Right lobe of liver (tissue), 6 donors: ENCODE data around the gene DDC. TPM values are rescaled to one million over a fixed set of nuclear protein-coding genes. Genes with fewer than 3 reads are reported as not detected.
A peak's percentile ranks its signal among the peaks of the same experiment; 100 is the strongest.

Experiments used
- ATAC-seq, 4 donors: fragments of 200-7000 bp; cut with Tn5 transposase; one replicate each; pipeline ENCODE4 v1.9.1; 2020; ENCODE audit warnings: mild to moderate bottlenecking in 4 of 4, moderate library complexity in 4 of 4
- DNase-seq, 3 donors: peaks; one replicate each; pipeline ENCODE4 v3.0.0-alpha.2; 2020
- H3K27ac ChIP-seq, 3 donors: fragments of 200-600 bp; one replicate each; pipeline ENCODE4 v1.8.0; 2022
- H3K27me3 ChIP-seq, 2 donors: fragments of 200-600 bp; one replicate each; pipeline ENCODE4 v1.8.0; 2022
- H3K36me3 ChIP-seq, 4 donors: fragments of 200-600 bp; sonication (generic) in 1 of 4; one replicate each; pipeline versions ENCODE4 v1.5.1 to v1.8.0; 2017 to 2022; ENCODE audit warnings: control low read depth in 1 of 4
- H3K4me1 ChIP-seq, 4 donors: fragments of 200-600 bp; sonication (generic) in 1 of 4; one replicate each; pipeline versions ENCODE4 v1.5.1 to v1.8.0; 2017 to 2022; ENCODE audit warnings: control low read depth in 1 of 4
- H3K4me3 ChIP-seq, 3 donors: fragments of 200-600 bp; one replicate each; pipeline ENCODE4 v1.8.0; 2022
- H3K9me3 ChIP-seq, 4 donors: fragments of 200-600 bp; sonication (generic) in 1 of 4; one replicate each; pipeline versions ENCODE4 v1.5.1 to v1.8.0; 2017 to 2022; ENCODE audit warnings: control low read depth in 1 of 4
- POLR2A ChIP-seq: fragments of 450-650 bp; IDR thresholded peaks from one replicate; pipeline ENCODE4 v1.6.1; 2017; ENCODE audit warnings: antibody characterized with exemption, mild to moderate bottlenecking
- WGBS: methylation state at CpG from one replicate; pipeline ENCODE4 v1.1.6; 2018; ENCODE audit warnings: low coverage, low lambda C conversion rate; ENCODE audit not compliant: insufficient coverage; ENCODE audit errors: missing lambda C conversion rate; 5-methylcytosine and 5-hydroxymethylcytosine counted together
- intact Hi-C, 2 donors: fragments of 100-400 bp; cut with DNase I; formaldehyde crosslinking; loops; one replicate each; pipeline versions ENCODE4 v1.11.2 to v1.14.1; 2022
- total RNA-seq, 6 experiments: library from RNA; depleted of rRNA in 2 of 6; stranded (reverse); fragments of >200 nt in 2 of 6; fragmentation: NEBNext Ultra II Directional in 3 of 6; extraction: Animal tissue kit (Norgen Biotek cat#: 25700) in 3 of 6; gene quantifications; one replicate each; pipeline versions ENCODE4 v1.1.0 to v1.2.4, GENCODE V29; 2016 to 2023
- TF ChIP-seq, protein P1 (sequence below), 4 donors: fragments of 200-600 bp in 3 of 4; fragments of 450-650 bp in 1 of 4; IDR thresholded peaks; one replicate each; pipeline versions ENCODE4 v1.5.1 to v1.8.0; 2016 to 2022; ENCODE audit warnings: antibody characterized with exemption in 4 of 4, mild to moderate bottlenecking in 2 of 4
- donor health status: DM: no; HTN: yes; CAD: no.
- donor health status: DM: no; HTN: no; CAD: no.
- donor health status: DM: no; HTN: no; CAD: no.
- donor health status: DM: no; HTN: yes; CAD: no.
- donor health status: DM: no; HTN: yes; CAD: no.

DDC gene
- total RNA-seq, 6 experiments from 2014 or later, result 37.9 to 75.7 (median 45.2) TPM

GRCh38 chr7:50558294-50559053, 6.7 kb downstream of the DDC start:
- no peak overlapping the region for H3K4me3 ChIP-seq
- 33% methylated on average over 2 of the region's 5 CpGs for WGBS
- no peak for DNase-seq
- no peaks in the 10 kb centered on the region for H3K36me3 ChIP-seq
- peaks cover 0 to 45% (median 10%) of the 10 kb centered on the region in 4 donors for H3K4me1 ChIP-seq
- intact Hi-C loops, result no loop called here
- H3K9me3 ChIP-seq, result no peaks in the 10 kb centered on the region
- TF ChIP-seq, protein P1, sequence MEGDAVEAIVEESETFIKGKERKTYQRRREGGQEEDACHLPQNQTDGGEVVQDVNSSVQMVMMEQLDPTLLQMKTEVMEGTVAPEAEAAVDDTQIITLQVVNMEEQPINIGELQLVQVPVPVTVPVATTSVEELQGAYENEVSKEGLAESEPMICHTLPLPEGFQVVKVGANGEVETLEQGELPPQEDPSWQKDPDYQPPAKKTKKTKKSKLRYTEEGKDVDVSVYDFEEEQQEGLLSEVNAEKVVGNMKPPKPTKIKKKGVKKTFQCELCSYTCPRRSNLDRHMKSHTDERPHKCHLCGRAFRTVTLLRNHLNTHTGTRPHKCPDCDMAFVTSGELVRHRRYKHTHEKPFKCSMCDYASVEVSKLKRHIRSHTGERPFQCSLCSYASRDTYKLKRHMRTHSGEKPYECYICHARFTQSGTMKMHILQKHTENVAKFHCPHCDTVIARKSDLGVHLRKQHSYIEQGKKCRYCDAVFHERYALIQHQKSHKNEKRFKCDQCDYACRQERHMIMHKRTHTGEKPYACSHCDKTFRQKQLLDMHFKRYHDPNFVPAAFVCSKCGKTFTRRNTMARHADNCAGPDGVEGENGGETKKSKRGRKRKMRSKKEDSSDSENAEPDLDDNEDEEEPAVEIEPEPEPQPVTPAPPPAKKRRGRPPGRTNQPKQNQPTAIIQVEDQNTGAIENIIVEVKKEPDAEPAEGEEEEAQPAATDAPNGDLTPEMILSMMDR (IDR thresholded peaks at IDR 0.05), result no peak
- no peak for TF ChIP-seq POLR2A
- no peaks in the 10 kb centered on the region for H3K27me3 ChIP-seq
- no peak for ATAC-seq
- no peak overlapping the region for H3K27ac ChIP-seq

DNA sequence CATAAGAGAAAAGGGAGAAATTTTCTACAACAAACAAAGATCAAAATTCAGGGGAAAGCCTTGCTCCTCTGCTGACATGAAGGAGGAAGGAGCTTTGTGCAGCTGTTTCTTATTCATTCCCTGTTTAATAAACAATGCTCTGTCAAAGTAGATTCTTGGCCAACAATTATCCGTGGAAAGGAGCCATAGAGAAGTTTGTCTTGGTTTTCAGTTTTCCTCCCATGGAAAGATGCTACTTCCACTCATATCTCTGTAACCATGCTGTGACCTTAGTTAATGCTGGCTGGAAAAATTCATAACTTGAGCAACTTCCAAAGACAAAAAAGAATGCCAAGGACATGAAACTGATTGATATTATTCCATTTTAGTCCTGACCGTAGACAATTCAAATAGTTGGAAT, 8.1 kb downstream of the DDC start:
- H3K27me3 ChIP-seq, result no peaks in the 10 kb centered on the region
- no peak for DNase-seq
- intact Hi-C loops, result no loop called here
- TF ChIP-seq, protein P1 (IDR thresholded peaks at IDR 0.05), result no peak
- no peak for TF ChIP-seq POLR2A
- no peak for ATAC-seq
- no peaks in the 10 kb centered on the region for H3K36me3 ChIP-seq
- 44% methylated on average over 2 of the region's 2 CpGs for WGBS
- H3K9me3 ChIP-seq, result no peaks in the 10 kb centered on the region
- peak overlapping the region in 1 of 3 donors; percentile 13 for H3K27ac ChIP-seq
- no peak overlapping the region for H3K4me3 ChIP-seq
- peaks cover 0 to 43% (median 7%) of the 10 kb centered on the region in 4 donors for H3K4me1 ChIP-seq

DNA sequence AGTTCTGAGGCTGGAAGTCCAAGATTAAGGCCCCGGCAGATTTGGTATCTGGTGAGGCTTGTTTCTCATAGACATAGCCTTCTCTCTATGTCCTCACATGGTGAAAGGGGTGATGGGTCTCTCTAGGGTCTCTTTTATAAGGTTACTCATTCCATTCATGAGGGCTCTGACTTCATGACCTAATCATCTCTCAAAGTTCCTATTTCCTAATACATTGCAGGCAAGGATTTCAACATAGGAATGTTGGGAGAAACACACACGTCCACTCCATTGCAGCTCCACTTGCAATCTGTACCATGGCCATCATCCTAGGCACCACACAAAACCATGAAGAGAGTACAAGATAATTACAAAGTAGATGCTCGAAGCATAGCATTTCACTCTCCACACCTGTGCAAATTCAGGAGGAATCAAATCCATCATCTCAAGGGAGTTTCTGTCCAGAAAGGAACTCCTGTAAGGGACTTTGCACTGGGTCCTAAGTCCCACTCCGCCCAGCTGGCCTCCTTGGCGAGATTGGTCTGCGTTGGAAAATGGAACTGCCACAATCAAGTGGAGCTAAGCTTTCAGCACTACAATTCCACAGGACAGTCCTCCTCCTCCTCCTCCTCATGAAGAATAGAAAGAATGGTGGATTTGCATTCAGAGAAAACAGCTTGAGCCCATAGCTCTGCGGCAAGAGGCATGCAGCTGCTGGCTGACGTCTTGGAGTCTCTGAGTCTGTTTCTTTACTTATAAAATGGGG, 8.8 kb downstream of the DDC start:
- Histone ChIP-seq H3K27ac (peak overlapping the region in 1 of 3 donors; percentile 13), H3K9me3 (no peaks in the 10 kb centered on the region), H3K27me3 (no peaks in the 10 kb centered on the region), H3K36me3 (no peaks in the 10 kb centered on the region), H3K4me1 (peaks cover 0 to 38% (median 5%) of the 10 kb centered on the region in 4 donors), H3K4me3 (no peak overlapping the region)
- 45% methylated on average over 7 of the region's 8 CpGs for WGBS
- peak; percentile 51 to 79 (median 70) for ATAC-seq
- intact Hi-C loops, result no loop called here
- TF ChIP-seq, protein P1 (IDR thresholded peaks at IDR 0.05), result no peak
- TF ChIP-seq POLR2A, result no peak
- no peak for DNase-seq

- H3K27me3 ChIP-seq, result no peaks in the 10 kb centered on the region
- H3K4me3 ChIP-seq, result no peak overlapping the region
- H3K4me1 ChIP-seq, result peaks cover 0 to 30% (median 5%) of the 10 kb centered on the region in 4 donors
- no peak overlapping the region for H3K27ac ChIP-seq
- no peaks in the 10 kb centered on the region for H3K9me3 ChIP-seq
- DNase-seq, result no peak
- WGBS, result 81% methylated on average over 8 of the region's 9 CpGs
- TF ChIP-seq, protein P1 (IDR thresholded peaks at IDR 0.05), result no peak
- no peak for TF ChIP-seq POLR2A
- ATAC-seq, result no peak
- intact Hi-C loops, result no loop called here
- H3K36me3 ChIP-seq, result no peaks in the 10 kb centered on the region
These were observed 9.5 kb downstream of the DDC start for GRCh38 chr7:50555594-50556140.
